GM12873 (cell line): ENCODE results near the gene VEGFB.

Experiments
- TF ChIP-seq, protein P1 (sequence below): IDR thresholded peaks from 2 replicates; pipeline ENCODE4 v1.5.1; 2012; ENCODE audit warnings: low read depth, mild to moderate bottlenecking, moderate library complexity, low read length, control low read depth; ENCODE audit not compliant: insufficient read depth; ENCODE audit errors: missing control alignments

VEGFB gene

GRCh38 chr11:64216879-64217278 lies 17.5 kb upstream of the VEGFB start:
- TF ChIP-seq, protein P1, sequence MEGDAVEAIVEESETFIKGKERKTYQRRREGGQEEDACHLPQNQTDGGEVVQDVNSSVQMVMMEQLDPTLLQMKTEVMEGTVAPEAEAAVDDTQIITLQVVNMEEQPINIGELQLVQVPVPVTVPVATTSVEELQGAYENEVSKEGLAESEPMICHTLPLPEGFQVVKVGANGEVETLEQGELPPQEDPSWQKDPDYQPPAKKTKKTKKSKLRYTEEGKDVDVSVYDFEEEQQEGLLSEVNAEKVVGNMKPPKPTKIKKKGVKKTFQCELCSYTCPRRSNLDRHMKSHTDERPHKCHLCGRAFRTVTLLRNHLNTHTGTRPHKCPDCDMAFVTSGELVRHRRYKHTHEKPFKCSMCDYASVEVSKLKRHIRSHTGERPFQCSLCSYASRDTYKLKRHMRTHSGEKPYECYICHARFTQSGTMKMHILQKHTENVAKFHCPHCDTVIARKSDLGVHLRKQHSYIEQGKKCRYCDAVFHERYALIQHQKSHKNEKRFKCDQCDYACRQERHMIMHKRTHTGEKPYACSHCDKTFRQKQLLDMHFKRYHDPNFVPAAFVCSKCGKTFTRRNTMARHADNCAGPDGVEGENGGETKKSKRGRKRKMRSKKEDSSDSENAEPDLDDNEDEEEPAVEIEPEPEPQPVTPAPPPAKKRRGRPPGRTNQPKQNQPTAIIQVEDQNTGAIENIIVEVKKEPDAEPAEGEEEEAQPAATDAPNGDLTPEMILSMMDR, result no peak

GRCh38 chr11:64218628-64219353 lies 15.6 kb upstream of the VEGFB start:
- TF ChIP-seq, protein P1, result no peak

DNA sequence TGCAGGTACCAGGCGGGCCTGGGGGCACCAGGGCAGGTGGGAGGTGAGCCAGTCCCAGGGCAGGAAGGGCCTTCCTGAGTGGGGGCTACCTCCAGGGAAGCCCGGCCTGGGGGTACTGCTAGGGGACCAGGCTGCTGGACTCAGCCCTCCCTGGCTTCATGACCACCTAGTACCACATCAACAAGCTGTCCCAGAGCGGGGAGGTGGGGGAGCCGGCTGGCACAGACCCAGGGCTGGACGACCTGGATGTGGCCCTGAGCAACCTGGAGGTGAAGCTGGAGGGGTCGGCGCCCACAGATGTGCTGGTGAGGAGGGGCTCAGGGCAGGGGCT lies 15.1 kb upstream of the VEGFB start:
- TF ChIP-seq, protein P1, result no peak

DNA sequence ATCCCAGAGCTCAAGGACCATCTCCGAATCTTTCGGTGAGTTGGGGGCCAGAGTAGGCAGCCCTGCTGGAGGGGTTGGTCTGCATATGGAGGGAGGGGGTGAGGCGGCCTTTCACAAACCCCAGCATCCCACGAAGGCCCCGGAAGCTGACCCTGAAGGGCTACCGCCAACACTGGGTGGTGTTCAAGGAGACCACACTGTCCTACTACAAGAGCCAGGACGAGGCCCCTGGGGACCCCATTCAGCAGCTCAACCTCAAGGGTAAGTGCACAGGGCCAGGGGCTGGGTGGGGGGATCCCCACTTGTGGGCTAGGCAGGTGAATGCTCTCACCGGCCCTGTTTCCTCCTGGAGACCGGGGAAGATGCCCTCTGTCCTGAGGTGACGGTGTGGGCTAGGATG lies 14.6 kb upstream of the VEGFB start:
- TF ChIP-seq, protein P1, result no peak

- TF ChIP-seq, protein P1, result no peak
Measured at GRCh38 chr11:64220271-64220670, 14.1 kb upstream of the VEGFB start.

DNA sequence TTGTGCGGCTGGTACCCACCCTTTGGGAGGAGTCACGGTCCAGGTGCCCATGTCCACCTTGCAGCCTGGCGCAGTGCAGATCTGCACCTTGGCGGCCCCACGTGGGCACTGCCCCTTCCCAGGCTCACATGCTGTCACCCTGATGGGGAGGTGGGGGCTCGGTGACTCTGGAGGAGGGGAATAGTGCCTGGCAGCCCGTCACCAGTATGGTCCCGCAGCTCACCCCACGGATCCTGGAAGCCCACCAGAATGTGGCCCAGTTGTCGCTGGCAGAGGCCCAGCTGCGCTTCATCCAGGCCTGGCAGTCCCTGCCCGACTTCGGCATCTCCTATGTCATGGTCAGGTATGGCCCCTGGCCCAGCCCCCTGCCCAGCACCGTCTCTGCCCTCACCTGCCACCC lies 13.6 kb upstream of the VEGFB start:
- TF ChIP-seq, protein P1, result no peak

DNA sequence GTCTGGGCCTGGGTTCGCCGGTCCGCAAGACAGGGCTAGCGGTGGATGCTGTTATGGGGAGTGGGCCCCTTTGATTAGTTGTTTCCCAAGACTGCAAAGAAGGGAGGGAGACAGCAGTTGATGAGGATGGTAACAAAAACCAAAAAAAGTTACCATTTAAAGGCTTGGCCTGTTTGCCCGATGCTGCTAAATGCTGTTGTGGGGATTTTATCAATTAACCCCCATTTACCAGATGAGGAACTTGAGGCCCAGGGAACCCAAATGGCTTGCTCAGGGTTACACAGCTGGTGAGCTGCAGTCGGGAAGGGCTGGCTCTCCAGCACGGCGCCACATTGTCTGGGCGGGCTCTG lies 11.8 kb upstream of the VEGFB start:
- TF ChIP-seq, protein P1, result no peak
